HG03457 (cell line): ENCODE data around the gene DHRS1.

Experiments
- ATAC-seq: cut with Tn5 transposase; IDR thresholded peaks from one replicate; pipeline ENCODE4 v1.9.1; 2021; ENCODE audit warnings: moderate number of reproducible peaks; ENCODE audit not compliant: unreplicated experiment

Gene DHRS1

GRCh38 chr14:24285351-24285750 lies 14.2 kb downstream of the DHRS1 start:
- no peak for ATAC-seq

- no peak for ATAC-seq
These were observed 15.0 kb downstream of the DHRS1 start for GRCh38 chr14:24284501-24285035.

GRCh38 chr14:24283796-24284460 lies 15.7 kb downstream of the DHRS1 start:
- ATAC-seq, result no peak

GRCh38 chr14:24282736-24283135 lies 16.8 kb downstream of the DHRS1 start:
- no peak for ATAC-seq

GRCh38 chr14:24281636-24282035 lies 17.9 kb downstream of the DHRS1 start:
- no peak for ATAC-seq

- ATAC-seq, result no peak
These were observed 18.7 kb downstream of the DHRS1 start for GRCh38 chr14:24280797-24281460.

- no peak for ATAC-seq
These were observed 20.0 kb downstream of the DHRS1 start for GRCh38 chr14:24279301-24280186.

- ATAC-seq, result no peak
These were observed 21.2 kb downstream of the DHRS1 start for GRCh38 chr14:24278424-24278823.

GRCh38 chr14:24277606-24278321 lies 21.8 kb downstream of the DHRS1 start:
- no peak for ATAC-seq

- ATAC-seq, result no peak
These were observed 22.5 kb downstream of the DHRS1 start for GRCh38 chr14:24277071-24277470.

GRCh38 chr14:24274101-24274543 lies 25.5 kb downstream of the DHRS1 start:
- ATAC-seq, result peak; percentile 42

- no peak for ATAC-seq
These were observed 26.1 kb downstream of the DHRS1 start for GRCh38 chr14:24273422-24273998.

- ATAC-seq, result no peak
These were observed 27.1 kb downstream of the DHRS1 start for GRCh38 chr14:24272467-24272866.

GRCh38 chr14:24271834-24272263 lies 27.7 kb downstream of the DHRS1 start:
- ATAC-seq, result no peak

- peak; percentile 71 for ATAC-seq
These were observed 28.3 kb downstream of the DHRS1 start, which contains the start of gene RABGGTA for GRCh38 chr14:24271134-24271833. Gene RABGGTA (minus strand): TSS chr14:24271597. CDS start chr14:24271115, 482 bp downstream.

- no peak for ATAC-seq
These were observed 28.9 kb downstream of the DHRS1 start for GRCh38 chr14:24270537-24271133.

- no peak for ATAC-seq
These were observed 29.6 kb downstream of the DHRS1 start for GRCh38 chr14:24269910-24270536.

GRCh38 chr14:24269368-24269767 lies 30.2 kb downstream of the DHRS1 start:
- no peak for ATAC-seq

GRCh38 chr14:24268225-24268624 lies 31.4 kb downstream of the DHRS1 start:
- ATAC-seq, result no peak
